ENCODE data around the gene CFAP69.

The CFAP69 gene, protein sequence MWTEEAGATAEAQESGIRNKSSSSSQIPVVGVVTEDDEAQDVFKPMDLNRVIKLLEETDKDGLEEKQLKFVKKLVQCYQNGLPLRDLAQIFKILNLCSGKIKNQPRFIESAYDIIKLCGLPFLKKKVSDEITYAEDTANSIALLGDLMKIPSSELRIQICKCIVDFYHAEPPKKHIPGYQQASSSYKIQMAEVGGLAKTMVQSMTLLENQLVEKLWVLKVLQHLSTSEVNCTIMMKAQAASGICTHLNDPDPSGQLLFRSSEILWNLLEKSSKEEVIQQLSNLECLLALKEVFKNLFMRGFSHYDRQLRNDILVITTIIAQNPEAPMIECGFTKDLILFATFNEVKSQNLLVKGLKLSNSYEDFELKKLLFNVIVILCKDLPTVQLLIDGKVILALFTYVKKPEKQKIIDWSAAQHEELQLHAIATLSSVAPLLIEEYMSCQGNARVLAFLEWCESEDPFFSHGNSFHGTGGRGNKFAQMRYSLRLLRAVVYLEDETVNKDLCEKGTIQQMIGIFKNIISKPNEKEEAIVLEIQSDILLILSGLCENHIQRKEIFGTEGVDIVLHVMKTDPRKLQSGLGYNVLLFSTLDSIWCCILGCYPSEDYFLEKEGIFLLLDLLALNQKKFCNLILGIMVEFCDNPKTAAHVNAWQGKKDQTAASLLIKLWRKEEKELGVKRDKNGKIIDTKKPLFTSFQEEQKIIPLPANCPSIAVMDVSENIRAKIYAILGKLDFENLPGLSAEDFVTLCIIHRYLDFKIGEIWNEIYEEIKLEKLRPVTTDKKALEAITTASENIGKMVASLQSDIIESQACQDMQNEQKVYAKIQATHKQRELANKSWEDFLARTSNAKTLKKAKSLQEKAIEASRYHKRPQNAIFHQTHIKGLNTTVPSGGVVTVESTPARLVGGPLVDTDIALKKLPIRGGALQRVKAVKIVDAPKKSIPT

DNA sequence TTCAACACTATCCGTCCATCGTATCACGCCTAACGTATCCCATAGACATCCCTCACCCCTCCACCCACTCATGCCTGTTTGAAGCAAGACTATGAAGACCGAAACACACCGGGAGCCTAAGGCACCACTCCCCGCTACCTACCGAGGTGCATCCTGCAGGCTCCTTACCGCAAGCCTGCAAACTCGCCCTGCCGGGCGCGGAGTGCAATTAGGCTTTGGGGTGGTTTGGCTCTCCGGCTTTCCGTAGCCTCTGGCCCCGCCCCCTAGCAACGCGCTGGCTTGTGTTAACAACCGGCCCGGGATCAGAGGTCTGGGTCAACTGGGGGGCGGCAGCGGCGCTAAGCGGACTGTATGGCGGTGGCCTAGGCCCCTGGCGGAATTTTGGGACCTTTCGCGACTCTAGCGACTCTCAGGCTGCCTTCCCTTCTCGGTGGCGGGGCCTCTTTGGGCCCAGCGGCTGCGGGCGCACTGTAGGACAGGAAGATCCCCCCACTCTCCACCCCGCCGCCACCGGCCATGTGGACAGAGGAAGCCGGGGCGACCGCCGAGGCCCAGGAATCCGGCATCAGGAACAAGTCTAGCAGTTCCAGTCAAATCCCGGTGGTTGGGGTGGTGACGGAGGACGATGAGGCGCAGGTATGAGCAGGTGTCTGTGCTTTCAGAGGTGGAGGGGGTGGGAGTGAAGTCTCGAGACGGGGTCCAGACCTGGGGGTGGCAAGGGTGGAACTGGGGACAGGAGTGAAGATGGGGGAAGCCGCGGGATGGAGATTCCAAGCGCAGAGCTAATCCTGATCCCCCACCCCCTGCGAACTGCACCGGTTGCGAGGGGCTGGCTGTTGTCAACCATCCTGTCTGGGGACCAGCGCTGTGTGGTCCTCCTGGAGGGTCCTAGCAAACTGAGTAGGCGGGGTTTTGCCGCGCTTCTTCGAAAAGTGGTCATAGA is at the start of gene CFAP69:
TSS of gene CFAP69 (plus strand) at position 266 of the 943 bp plus-strand sequence. CDS start at position 517, 251 bp downstream.
- DNase-seq (ENCODE audit: low read depth), result peak; percentile 87

GRCh38 chr7:90201500-90202195 is 43.3 kb upstream of the CFAP69 start:
- no peak for DNase-seq (ENCODE audit: low read depth)

GRCh38 chr7:90207956-90208355 is 37.0 kb upstream of the CFAP69 start:
- DNase-seq (ENCODE audit: low read depth), result no peak

DNA sequence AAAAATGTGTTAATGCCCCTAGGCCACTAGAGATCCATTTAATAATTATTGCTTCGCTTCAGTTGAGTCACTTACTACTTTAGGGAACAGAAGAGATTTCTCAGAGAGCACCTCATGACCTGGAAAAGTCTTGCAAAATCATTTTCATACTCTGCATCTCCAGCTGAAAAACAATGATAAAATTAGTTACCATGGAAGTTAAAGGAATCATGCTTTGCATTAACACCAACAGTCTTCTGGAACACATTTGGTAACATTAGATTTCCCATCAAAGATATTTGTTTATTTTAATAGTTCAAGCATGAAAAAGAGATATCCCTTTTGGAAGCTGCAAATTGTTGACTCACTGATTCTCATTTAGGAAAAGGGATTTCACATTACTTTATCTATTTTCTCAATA is 35.2 kb upstream of the CFAP69 start:
- no peak for DNase-seq (ENCODE audit: low read depth)

DNA sequence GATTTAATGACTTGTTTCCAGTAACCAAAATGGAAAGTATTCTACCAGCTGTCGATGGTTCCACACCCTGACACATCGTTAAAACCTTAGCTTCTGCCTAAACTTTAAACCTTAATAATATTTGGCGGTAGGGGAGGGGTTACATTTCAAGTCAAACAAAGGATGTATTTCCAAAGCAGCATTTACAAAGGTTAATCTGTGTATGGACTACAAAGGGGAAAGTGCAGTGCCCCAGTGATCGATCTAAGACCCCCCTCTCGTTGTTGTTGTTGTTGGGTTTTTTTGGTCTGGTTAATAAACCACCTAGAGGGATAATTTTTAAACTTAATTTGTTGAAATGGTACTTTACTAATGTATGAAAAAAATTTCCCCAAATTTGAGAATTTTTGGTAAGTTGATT is 34.5 kb upstream of the CFAP69 start:
- no peak for DNase-seq (ENCODE audit: low read depth)

- DNase-seq (ENCODE audit: low read depth), result no peak
Measured at GRCh38 chr7:90210981-90211380, 34.0 kb upstream of the CFAP69 start.

GRCh38 chr7:90211391-90212148 is 33.4 kb upstream of the CFAP69 start, which contains the start of gene STEAP2:
STEAP2 (plus strand) TSS chr7:90211740; CDS start chr7:90225083, 13,343 bp downstream.
- DNase-seq (ENCODE audit: low read depth), result peak; percentile 95

DNA sequence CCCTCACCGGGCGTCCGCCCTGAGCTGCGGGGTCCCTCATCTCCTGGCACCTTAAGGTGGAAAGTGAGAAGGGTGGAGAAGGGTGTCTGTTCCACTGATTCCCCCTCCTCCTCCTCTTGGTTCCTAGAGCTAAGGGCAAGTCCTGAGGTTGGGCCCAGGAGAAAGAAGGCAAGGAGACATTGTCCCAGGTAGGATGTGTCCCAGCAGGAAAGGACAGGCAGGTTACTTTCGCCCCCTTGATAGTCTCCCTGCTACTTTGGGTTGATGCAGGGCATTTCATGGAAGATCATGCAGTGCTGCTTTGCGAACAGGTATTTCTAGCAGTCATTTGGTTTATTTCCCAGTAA is 32.9 kb upstream of the CFAP69 start:
- DNase-seq (ENCODE audit: low read depth), result no peak

- no peak for DNase-seq (ENCODE audit: low read depth)
Measured at GRCh38 chr7:90213521-90213920, 31.5 kb upstream of the CFAP69 start.

- DNase-seq (ENCODE audit: low read depth), result no peak
Measured at GRCh38 chr7:90216080-90216674, 28.8 kb upstream of the CFAP69 start.

- no peak for DNase-seq (ENCODE audit: low read depth)
Measured at GRCh38 chr7:90216771-90217170, 28.2 kb upstream of the CFAP69 start.

DNA sequence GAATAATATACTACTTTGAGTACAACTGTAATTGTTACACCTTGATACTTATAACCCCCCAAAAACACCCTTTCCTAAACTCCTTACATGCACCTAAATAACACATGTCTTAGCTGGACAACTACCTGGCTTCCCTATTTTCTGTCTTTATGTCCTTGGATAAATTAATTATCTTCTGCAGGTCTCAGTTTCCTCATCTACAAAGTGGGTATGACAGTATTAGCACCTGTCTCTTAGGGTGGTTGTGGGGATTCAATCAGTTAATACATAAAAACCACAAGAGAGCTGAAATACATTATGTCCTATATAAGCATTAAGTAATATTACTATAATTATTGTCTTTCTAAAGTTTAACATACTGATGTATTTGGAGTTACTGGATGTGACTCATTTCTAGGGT is 22.6 kb upstream of the CFAP69 start:
- no peak for DNase-seq (ENCODE audit: low read depth)

GRCh38 chr7:90222811-90223725 is 21.9 kb upstream of the CFAP69 start:
- peak; percentile 58 for DNase-seq (ENCODE audit: low read depth)

GRCh38 chr7:90224195-90224594 is 20.8 kb upstream of the CFAP69 start:
- DNase-seq (ENCODE audit: low read depth), result no peak

GRCh38 chr7:90225181-90225580 is 19.8 kb upstream of the CFAP69 start:
- no peak for DNase-seq (ENCODE audit: low read depth)

DNA sequence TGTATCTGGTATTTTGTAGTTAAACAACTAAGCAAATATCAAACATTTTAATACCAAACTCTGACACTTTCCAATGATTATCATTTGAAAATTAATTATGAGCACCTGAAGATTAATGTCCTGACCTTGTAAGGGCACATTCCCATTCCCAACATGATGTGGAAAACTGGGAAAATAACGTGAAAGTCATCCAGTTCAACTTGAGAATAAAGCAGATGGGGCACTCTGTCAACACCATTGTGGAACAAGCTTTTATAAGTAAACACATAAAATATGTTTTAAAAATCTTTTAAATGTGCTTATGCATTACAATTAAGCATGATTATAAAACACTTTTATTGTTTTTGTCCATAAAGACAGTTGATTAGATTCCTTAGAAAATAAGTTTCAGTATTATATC is 19.4 kb upstream of the CFAP69 start:
- DNase-seq (ENCODE audit: low read depth), result no peak

GRCh38 chr7:90227259-90227658 is 17.7 kb upstream of the CFAP69 start:
- no peak for DNase-seq (ENCODE audit: low read depth)

- DNase-seq (ENCODE audit: low read depth), result no peak
Measured at GRCh38 chr7:90229682-90230081, 15.3 kb upstream of the CFAP69 start.

GRCh38 chr7:90230834-90231233 is 14.1 kb upstream of the CFAP69 start:
- DNase-seq (ENCODE audit: low read depth), result no peak

Data from ELR (cell line).